HL-60 (cell line): ENCODE measurements around the gene PCAT7.
"Not testable (repeated sequence)": the region's sequence is repeated elsewhere in the genome, so short reads cannot be mapped to it uniquely, and the experiment has no call there.

Experiments
- DNase-seq, 2 experiments: peaks; one replicate each; pipeline ENCODE4 v3.0.0-alpha.2; 2010 to 2020; ENCODE audit warnings: low read depth in 1 of 2, low spot score in 1 of 2
- H3K27ac ChIP-seq: fragments of 250-450 bp; sonication (Bioruptor Pico); replicated peaks from 2 replicates; pipeline ENCODE4 v1.5.1; 2020; ENCODE audit warnings: mild to moderate bottlenecking, moderate library complexity
- H3K27me3 ChIP-seq: fragments of 250-450 bp; sonication (Bioruptor Pico); 2 replicates; pipeline ENCODE4 v1.5.1; 2021; ENCODE audit warnings: mild to moderate bottlenecking, moderate library complexity; ENCODE audit not compliant: insufficient read depth, poor library complexity, severe bottlenecking
- H3K4me3 ChIP-seq: replicated peaks from 2 replicates; pipeline ENCODE4 v1.5.1; 2011; ENCODE audit warnings: mild to moderate bottlenecking, control low read depth, low read length; ENCODE audit not compliant: insufficient read depth
- CTCF ChIP-seq: IDR thresholded peaks from one replicate; pipeline ENCODE4 v1.5.1; 2011; ENCODE audit warnings: low read length, control low read depth, inconsistent platforms; ENCODE audit not compliant: insufficient read depth
- GABPA ChIP-seq: IDR thresholded peaks from 2 replicates; pipeline ENCODE4 v1.6.1; 2012; ENCODE audit warnings: low read depth
- POLR2AphosphoS5 ChIP-seq: IDR thresholded peaks from 2 replicates; pipeline ENCODE4 v1.6.1; 2012; ENCODE audit warnings: low read depth
- REST ChIP-seq: IDR thresholded peaks from 2 replicates; pipeline ENCODE4 v1.6.1; 2012; ENCODE audit warnings: low read depth; ENCODE audit not compliant: insufficient replicate concordance
- SPI1 ChIP-seq: IDR thresholded peaks from 2 replicates; pipeline ENCODE4 v1.6.1; 2012; ENCODE audit warnings: low read depth, mild to moderate bottlenecking, borderline replicate concordance

Gene PCAT7

GRCh38 chr9:94591876-94592275 lies 37.0 kb downstream of the PCAT7 start:
- no peak overlapping the region for H3K27ac ChIP-seq
- H3K27me3 ChIP-seq = no peaks in the 10 kb centered on the region
- TF ChIP-seq REST = no peak
- no peak for TF ChIP-seq POLR2AphosphoS5
- no peak overlapping the region for H3K4me3 ChIP-seq
- DNase-seq = no peak

GRCh38 chr9:94592683-94593082 lies 37.8 kb downstream of the PCAT7 start:
- not testable (repeated sequence) for H3K4me3 ChIP-seq, H3K27me3 ChIP-seq, H3K27ac ChIP-seq, DNase-seq

GRCh38 chr9:94593459-94594345 lies 38.8 kb downstream of the PCAT7 start, which contains the start of gene FBP2:
Gene FBP2 (minus strand): TSS chr9:94593824. CDS start chr9:94593726, 98 bp downstream.
- TF ChIP-seq POLR2AphosphoS5 = no peak
- no peak for TF ChIP-seq CTCF
- TF ChIP-seq GABPA = no peak
- no peak for TF ChIP-seq SPI1
- no peak within 1 kb of the TSS for H3K27ac ChIP-seq
- H3K27me3 ChIP-seq = no peaks in the 10 kb centered on the region
- no peak for DNase-seq
- H3K4me3 ChIP-seq = no peak within 1 kb of the TSS

GRCh38 chr9:94599102-94599501 lies 44.2 kb downstream of the PCAT7 start:
- Histone ChIP-seq H3K27me3 (no peaks in the 10 kb centered on the region), H3K4me3 (no peak overlapping the region), H3K27ac (no peak overlapping the region)
- DNase-seq = no peak
- no peak for TF ChIP-seq SPI1
- no peak for TF ChIP-seq REST
- TF ChIP-seq CTCF = no peak
- no peak for TF ChIP-seq POLR2AphosphoS5
- no peak for TF ChIP-seq GABPA

GRCh38 chr9:94600258-94600657 lies 45.4 kb downstream of the PCAT7 start:
- no peaks in the 10 kb centered on the region for H3K27me3 ChIP-seq
- no peak overlapping the region for H3K27ac ChIP-seq
- DNase-seq = no peak
- TF ChIP-seq SPI1 = no peak
- TF ChIP-seq GABPA = no peak
- TF ChIP-seq CTCF = no peak
- TF ChIP-seq POLR2AphosphoS5 = no peak
- no peak for TF ChIP-seq REST
- no peak overlapping the region for H3K4me3 ChIP-seq
